H9 (cell line): Measurements from ENCODE around the gene MYOF. TPM values are rescaled to one million over a fixed set of nuclear protein-coding genes. Genes with fewer than 3 reads are reported as not detected.

Experiments used
- DNase-seq: peaks from one replicate; pipeline ENCODE4 v3.0.0-alpha.2; 2017
- H2AFZ ChIP-seq: one replicate; pipeline ENCODE4 v1.6.1; 2013; ENCODE audit warnings: mild to moderate bottlenecking, low read length, control low read depth, moderate library complexity
- H2AK5ac ChIP-seq: 2 replicates; pipeline ENCODE4 v1.6.1; 2013; ENCODE audit warnings: low read length, control low read depth, mixed read lengths; ENCODE audit not compliant: insufficient read length
- H2BK120ac ChIP-seq: one replicate; pipeline ENCODE4 v1.6.1; 2013; ENCODE audit warnings: low read depth, mild to moderate bottlenecking, low read length, control low read depth, inconsistent platforms; ENCODE audit not compliant: poor library complexity, severe bottlenecking
- H2BK12ac ChIP-seq: 2 replicates; pipeline ENCODE4 v1.6.1; 2013; ENCODE audit warnings: low read length, control low read depth, mixed read lengths, low read depth; ENCODE audit not compliant: insufficient read length
- H2BK15ac ChIP-seq: 2 replicates; pipeline ENCODE4 v1.6.1; 2013; ENCODE audit warnings: low read depth, low read length, control low read depth
- H2BK20ac ChIP-seq: one replicate; pipeline ENCODE4 v1.6.1; 2013; ENCODE audit warnings: low read depth, mild to moderate bottlenecking, low read length, control low read depth, inconsistent platforms; ENCODE audit not compliant: poor library complexity, severe bottlenecking
- H2BK5ac ChIP-seq: 2 replicates; pipeline ENCODE4 v1.6.1; 2013; ENCODE audit warnings: low read length, control low read depth, mixed read lengths; ENCODE audit not compliant: insufficient read length
- H3K14ac ChIP-seq: 2 replicates; pipeline ENCODE4 v1.6.1; 2013; ENCODE audit warnings: low read length, control low read depth; ENCODE audit not compliant: insufficient read depth
- H3K18ac ChIP-seq: 2 replicates; pipeline ENCODE4 v1.6.1; 2013; ENCODE audit warnings: low read depth, mild to moderate bottlenecking, mixed read lengths, low read length, control low read depth; ENCODE audit not compliant: insufficient read length
- H3K23ac ChIP-seq: 2 replicates; pipeline ENCODE4 v1.6.1; 2013; ENCODE audit warnings: low read length, control low read depth, mixed read lengths, low read depth; ENCODE audit not compliant: insufficient read length
- H3K23me2 ChIP-seq: 2 replicates; pipeline ENCODE4 v1.6.1; 2013; ENCODE audit warnings: low read depth, mild to moderate bottlenecking, mixed read lengths, low read length, control low read depth; ENCODE audit not compliant: insufficient read length, poor library complexity, severe bottlenecking
- H3K27ac ChIP-seq: 2 replicates; pipeline ENCODE4 v1.5.1; 2013; ENCODE audit warnings: low read length, control low read depth, mixed read lengths, low read depth; ENCODE audit not compliant: insufficient read length
- H3K27me3 ChIP-seq: 2 replicates; pipeline ENCODE4 v1.6.1; 2013; ENCODE audit warnings: low read length, control low read depth, inconsistent platforms; ENCODE audit not compliant: insufficient read depth
- H3K4ac ChIP-seq: 2 replicates; pipeline ENCODE4 v1.6.1; 2013; ENCODE audit warnings: low read depth, mild to moderate bottlenecking, control low read depth, inconsistent platforms, low read length, moderate library complexity
- H3K4me1 ChIP-seq: 2 replicates; pipeline ENCODE4 v1.6.1; 2013; ENCODE audit warnings: low read length, control low read depth, inconsistent platforms; ENCODE audit not compliant: insufficient read depth
- H3K4me2 ChIP-seq: 2 replicates; pipeline ENCODE4 v1.6.1; 2013; ENCODE audit warnings: low read length, control low read depth, mixed read lengths; ENCODE audit not compliant: insufficient read length, insufficient read depth
- H3K56ac ChIP-seq: 2 replicates; pipeline ENCODE4 v1.6.1; 2013; ENCODE audit warnings: low read depth, mild to moderate bottlenecking, mixed read lengths, low read length, control low read depth; ENCODE audit not compliant: insufficient read length
- H3K79me1 ChIP-seq: 2 replicates; pipeline ENCODE4 v1.6.1; 2013; ENCODE audit warnings: low read depth, mild to moderate bottlenecking, moderate library complexity, low read length, control low read depth, inconsistent platforms; ENCODE audit not compliant: insufficient read depth, poor library complexity, severe bottlenecking
- H3K79me2 ChIP-seq: 2 replicates; pipeline ENCODE4 v1.6.1; 2013; ENCODE audit warnings: low read length, control low read depth, inconsistent platforms; ENCODE audit not compliant: insufficient read depth
- H3K9ac ChIP-seq: 2 replicates; pipeline ENCODE4 v1.6.1; 2013; ENCODE audit warnings: low read length, control low read depth, mixed read lengths; ENCODE audit not compliant: insufficient read length; ENCODE audit errors: extremely low read depth
- H3K9me3 ChIP-seq: one replicate; pipeline ENCODE4 v1.6.1; 2013; ENCODE audit warnings: low read depth, low read length, inconsistent platforms; ENCODE audit not compliant: control insufficient read depth
- H3T11ph ChIP-seq: one replicate; pipeline ENCODE4 v1.6.1; 2013; ENCODE audit warnings: mild to moderate bottlenecking, low read length, control low read depth, inconsistent platforms
- H4K20me1 ChIP-seq: one replicate; pipeline ENCODE4 v1.6.1; 2013; ENCODE audit not compliant: control insufficient read depth, insufficient read length, insufficient read depth
- H4K5ac ChIP-seq: 2 replicates; pipeline ENCODE4 v1.6.1; 2013; ENCODE audit warnings: low read depth, mild to moderate bottlenecking, mixed read lengths, low read length, control low read depth; ENCODE audit not compliant: insufficient read length
- H4K8ac ChIP-seq: replicated peaks from 2 replicates; pipeline ENCODE4 v1.6.1; 2013; ENCODE audit warnings: low read length, control low read depth, mixed read lengths, low read depth; ENCODE audit not compliant: insufficient read length
- H4K91ac ChIP-seq: 2 replicates; pipeline ENCODE4 v1.6.1; 2013; ENCODE audit warnings: low read depth, mild to moderate bottlenecking, moderate library complexity, mixed read lengths, low read length, control low read depth; ENCODE audit not compliant: insufficient read length
- H3K27ac Mint-ChIP-seq, 3 experiments: 2 replicates in 2 of 3; 3 replicates in 1 of 3; pipeline ENCODE4 v1.8.0; 2020 to 2021; ENCODE audit warnings: mixed read lengths in 3 of 3, mild to moderate bottlenecking in 1 of 3, moderate library complexity in 1 of 3
- H3K27me3 Mint-ChIP-seq: 2 replicates; pipeline ENCODE4 v1.8.0; 2021; ENCODE audit warnings: low read depth, mild to moderate bottlenecking, moderate library complexity, mixed read lengths
- H3K36me3 Mint-ChIP-seq, 3 experiments: 2 replicates in 2 of 3; 3 replicates in 1 of 3; pipeline ENCODE4 v1.8.0; 2020 to 2021; ENCODE audit warnings: low read depth in 3 of 3, mixed read lengths in 3 of 3; ENCODE audit not compliant: insufficient read depth in 1 of 3
- H3K4me1 Mint-ChIP-seq, 2 experiments: 2 replicates each; pipeline ENCODE4 v1.8.0; 2020; ENCODE audit warnings: mixed read lengths in 2 of 2
- H3K4me3 Mint-ChIP-seq, 2 experiments: 2 replicates in 1 of 2; 3 replicates in 1 of 2; pipeline ENCODE4 v1.8.0; 2020 to 2021; ENCODE audit warnings: mild to moderate bottlenecking in 2 of 2, mixed read lengths in 2 of 2, moderate library complexity in 1 of 2
- H3K9me3 Mint-ChIP-seq, 2 experiments: 2 replicates in 1 of 2; 3 replicates in 1 of 2; pipeline ENCODE4 v1.8.0; 2020; ENCODE audit warnings: mild to moderate bottlenecking in 2 of 2, mixed read lengths in 2 of 2, moderate library complexity in 1 of 2
- WGBS: extraction: QIAGEN DNeasy Blood & Tissue Kit; methylation state at CpG from one replicate; pipeline ENCODE4 v1.1.7; 2013; ENCODE audit warnings: missing lambda C conversion rate, low lambda C conversion rate, mixed read lengths; ENCODE audit not compliant: insufficient read length; ENCODE audit errors: extremely low coverage; 5-methylcytosine and 5-hydroxymethylcytosine counted together
- total RNA-seq: library from RNA; stranded (reverse); gene quantifications from 2 replicates; pipeline ENCODE4 v1.2.1, GENCODE V29; 2021
- TF ChIP-seq, protein P1 (sequence below): fragments of 200-600 bp; sonication (generic); conservative IDR thresholded peaks from 3 replicates; pipeline ENCODE4 v1.8.0; 2021; ENCODE audit warnings: antibody characterized with exemption, mild to moderate bottlenecking

The MYOF gene
- total RNA-seq, 1 experiment from 2014 or later: 2.8 TPM

- H3K9me3 ChIP-seq: no peaks in the 10 kb centered on the region
- H3T11ph ChIP-seq: no peak overlapping the region
- Mint-ChIP-seq H3K9me3 (no peaks in the 10 kb centered on the region; a peak in 1 of 5 replicates), H3K36me3 (no peaks in the 10 kb centered on the region), H3K27me3 (peaks cover 4% of the 10 kb centered on the region), H3K27ac (no peak overlapping the region), H3K4me1 (peaks cover 18 to 19% of the 10 kb centered on the region in 2 experiments), H3K4me3 (no peak overlapping the region)
- H3K23ac ChIP-seq: no peak overlapping the region
- TF ChIP-seq, protein P1, sequence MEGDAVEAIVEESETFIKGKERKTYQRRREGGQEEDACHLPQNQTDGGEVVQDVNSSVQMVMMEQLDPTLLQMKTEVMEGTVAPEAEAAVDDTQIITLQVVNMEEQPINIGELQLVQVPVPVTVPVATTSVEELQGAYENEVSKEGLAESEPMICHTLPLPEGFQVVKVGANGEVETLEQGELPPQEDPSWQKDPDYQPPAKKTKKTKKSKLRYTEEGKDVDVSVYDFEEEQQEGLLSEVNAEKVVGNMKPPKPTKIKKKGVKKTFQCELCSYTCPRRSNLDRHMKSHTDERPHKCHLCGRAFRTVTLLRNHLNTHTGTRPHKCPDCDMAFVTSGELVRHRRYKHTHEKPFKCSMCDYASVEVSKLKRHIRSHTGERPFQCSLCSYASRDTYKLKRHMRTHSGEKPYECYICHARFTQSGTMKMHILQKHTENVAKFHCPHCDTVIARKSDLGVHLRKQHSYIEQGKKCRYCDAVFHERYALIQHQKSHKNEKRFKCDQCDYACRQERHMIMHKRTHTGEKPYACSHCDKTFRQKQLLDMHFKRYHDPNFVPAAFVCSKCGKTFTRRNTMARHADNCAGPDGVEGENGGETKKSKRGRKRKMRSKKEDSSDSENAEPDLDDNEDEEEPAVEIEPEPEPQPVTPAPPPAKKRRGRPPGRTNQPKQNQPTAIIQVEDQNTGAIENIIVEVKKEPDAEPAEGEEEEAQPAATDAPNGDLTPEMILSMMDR: no peak
- H3K4me2 ChIP-seq: no peak overlapping the region
- no peak for DNase-seq
- no peak overlapping the region for H2BK120ac ChIP-seq
- H4K91ac ChIP-seq: no peak overlapping the region
- H3K27ac ChIP-seq: no peak overlapping the region
- no peak overlapping the region for H2BK15ac ChIP-seq
- H2BK12ac ChIP-seq: no peak overlapping the region
- H3K56ac ChIP-seq: no peak overlapping the region
- H3K9ac ChIP-seq: no peak overlapping the region
- no peaks in the 10 kb centered on the region for H4K20me1 ChIP-seq
- no peaks in the 10 kb centered on the region for H3K23me2 ChIP-seq
- H3K27me3 ChIP-seq: no peaks in the 10 kb centered on the region
- H3K18ac ChIP-seq: no peak overlapping the region
- H3K4me1 ChIP-seq: no peaks in the 10 kb centered on the region
- no peak overlapping the region for H2AK5ac ChIP-seq
- no peak overlapping the region for H4K5ac ChIP-seq
- no peaks in the 10 kb centered on the region for H3K79me2 ChIP-seq
- no peak overlapping the region for H2AFZ ChIP-seq
- H3K79me1 ChIP-seq: no peaks in the 10 kb centered on the region
- WGBS: no CpG with 5 or more reads among the region's 2 CpGs
- H3K14ac ChIP-seq: no peak overlapping the region
- no peak overlapping the region for H2BK5ac ChIP-seq
- no peak overlapping the region for H4K8ac ChIP-seq
- H3K4ac ChIP-seq: no peak overlapping the region
- no peak overlapping the region for H2BK20ac ChIP-seq
Observed at GRCh38 chr10:93475871-93476270, 6.3 kb downstream of the MYOF start.
